ENCODE measurements around the gene DNAH3. TPM values are rescaled to one million over a fixed set of nuclear protein-coding genes. Genes with fewer than 3 reads are reported as not detected.

The DNAH3 gene
- total RNA-seq, 1 donor from 2014 or later, result 0.02 TPM

- intact Hi-C loops (cut with micrococcal nuclease), result no loop called here
Observed at GRCh38 chr16:20887207-20887606, 263.4 kb downstream of the DNAH3 start.

GRCh38 chr16:20886320-20886719 lies 264.3 kb downstream of the DNAH3 start:
- intact Hi-C loops (cut with micrococcal nuclease), result no loop called here

GRCh38 chr16:20884240-20884556 lies 266.4 kb downstream of the DNAH3 start:
- intact Hi-C loops (cut with micrococcal nuclease), result no loop called here

GRCh38 chr16:20883554-20884239 lies 266.9 kb downstream of the DNAH3 start:
- intact Hi-C loops (cut with micrococcal nuclease), result no loop called here

Other genes starting within 250 kb of the DNAH3 start
- gene LDAF1, start 7.8 kb upstream of the DNAH3 start, total RNA-seq, result 8.0 and 8.6 TPM in 2 replicates
- not detected in 2 replicates for gene ZP2, start 60.7 kb upstream of the DNAH3 start, total RNA-seq
- gene ANKS4B, start 82.9 kb upstream of the DNAH3 start, total RNA-seq, result not detected in 2 replicates
- gene CRYM, start 127.4 kb upstream of the DNAH3 start, total RNA-seq, result not detected in 2 replicates

All from T-helper 2 cell treated with Interferon-gamma antibody and Interleukin-4, amounts not matched to agents 100 ng/mL and 5 ng/mL, for 36 hours (primary cell).